Amniotic epithelial cell (primary cell): ENCODE data around the gene PPP1R1B.

ENCODE experiments used
- DNase-seq: peaks from one replicate; pipeline ENCODE4 v3.0.0-alpha.2; 2010; ENCODE audit warnings: low read depth

The PPP1R1B gene

GRCh38 chr17:39652587-39653315 is 26.0 kb downstream of the PPP1R1B start:
- peak; percentile 54 for DNase-seq

- DNase-seq: no peak
Measured at GRCh38 chr17:39653316-39653661, 26.5 kb downstream of the PPP1R1B start.

- DNase-seq: peak; percentile 45
Measured at GRCh38 chr17:39653662-39654331, 27.0 kb downstream of the PPP1R1B start.

- no peak for DNase-seq
Measured at GRCh38 chr17:39655105-39655504, 28.4 kb downstream of the PPP1R1B start.

GRCh38 chr17:39658346-39658745 is 31.6 kb downstream of the PPP1R1B start:
- no peak for DNase-seq

- DNase-seq: no peak
Measured at GRCh38 chr17:39658760-39659159, 32.0 kb downstream of the PPP1R1B start.

GRCh38 chr17:39659279-39660010 is 32.7 kb downstream of the PPP1R1B start:
- no peak for DNase-seq

GRCh38 chr17:39660011-39660360 is 33.2 kb downstream of the PPP1R1B start:
- DNase-seq: no peak

GRCh38 chr17:39660397-39661385 is 33.9 kb downstream of the PPP1R1B start:
- peak; percentile 15 for DNase-seq

- no peak for DNase-seq
Measured at GRCh38 chr17:39661744-39662541, 35.2 kb downstream of the PPP1R1B start.

- no peak for DNase-seq
Measured at GRCh38 chr17:39662551-39663339, 36.0 kb downstream of the PPP1R1B start.

GRCh38 chr17:39663340-39663687 is 36.6 kb downstream of the PPP1R1B start:
- no peak for DNase-seq

GRCh38 chr17:39663688-39664580 is 37.2 kb downstream of the PPP1R1B start:
- DNase-seq: no peak

GRCh38 chr17:39664581-39665561 is 38.1 kb downstream of the PPP1R1B start, which contains the start of gene TCAP:
Gene TCAP, plus strand, starts transcription at chr17:39665349. Its CDS starts 11 bp downstream, at chr17:39665360.
- no peak for DNase-seq

GRCh38 chr17:39665642-39666224 is 39.0 kb downstream of the PPP1R1B start:
- no peak for DNase-seq

- no peak for DNase-seq
Measured at GRCh38 chr17:39666231-39666600, 39.5 kb downstream of the PPP1R1B start.

- DNase-seq: no peak
Measured at GRCh38 chr17:39666601-39667261, 40.0 kb downstream of the PPP1R1B start.
